NB4 (cell line): ENCODE results near the gene MAP2K4.

Experiments
- POLR2A ChIP-seq: IDR thresholded peaks from 2 replicates; pipeline ENCODE4 v1.6.1; 2011; ENCODE audit warnings: mild to moderate bottlenecking; ENCODE audit not compliant: insufficient read length; ENCODE audit errors: extremely low read depth
- TF ChIP-seq, protein P1 (sequence below): IDR thresholded peaks from one replicate; pipeline ENCODE4 v1.5.1; 2012; ENCODE audit warnings: low read depth, low read length

GRCh38 chr17:12104831-12105230, 84.2 kb downstream of the MAP2K4 start:
- TF ChIP-seq, protein P1, sequence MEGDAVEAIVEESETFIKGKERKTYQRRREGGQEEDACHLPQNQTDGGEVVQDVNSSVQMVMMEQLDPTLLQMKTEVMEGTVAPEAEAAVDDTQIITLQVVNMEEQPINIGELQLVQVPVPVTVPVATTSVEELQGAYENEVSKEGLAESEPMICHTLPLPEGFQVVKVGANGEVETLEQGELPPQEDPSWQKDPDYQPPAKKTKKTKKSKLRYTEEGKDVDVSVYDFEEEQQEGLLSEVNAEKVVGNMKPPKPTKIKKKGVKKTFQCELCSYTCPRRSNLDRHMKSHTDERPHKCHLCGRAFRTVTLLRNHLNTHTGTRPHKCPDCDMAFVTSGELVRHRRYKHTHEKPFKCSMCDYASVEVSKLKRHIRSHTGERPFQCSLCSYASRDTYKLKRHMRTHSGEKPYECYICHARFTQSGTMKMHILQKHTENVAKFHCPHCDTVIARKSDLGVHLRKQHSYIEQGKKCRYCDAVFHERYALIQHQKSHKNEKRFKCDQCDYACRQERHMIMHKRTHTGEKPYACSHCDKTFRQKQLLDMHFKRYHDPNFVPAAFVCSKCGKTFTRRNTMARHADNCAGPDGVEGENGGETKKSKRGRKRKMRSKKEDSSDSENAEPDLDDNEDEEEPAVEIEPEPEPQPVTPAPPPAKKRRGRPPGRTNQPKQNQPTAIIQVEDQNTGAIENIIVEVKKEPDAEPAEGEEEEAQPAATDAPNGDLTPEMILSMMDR = no peak
- TF ChIP-seq POLR2A = no peak
